GM20431 (cell line): ENCODE data around the gene HDAC7.

Source experiments
- in situ Hi-C: fragments of 300-500 bp; cut with MseI, MboI; formaldehyde crosslinking; loops from one replicate; pipeline ENCODE4 v1.15.0; 2020; ENCODE audit warnings: low sequenced_read_pairs; ENCODE audit not compliant: unreplicated experiment

HDAC7 gene

DNA sequence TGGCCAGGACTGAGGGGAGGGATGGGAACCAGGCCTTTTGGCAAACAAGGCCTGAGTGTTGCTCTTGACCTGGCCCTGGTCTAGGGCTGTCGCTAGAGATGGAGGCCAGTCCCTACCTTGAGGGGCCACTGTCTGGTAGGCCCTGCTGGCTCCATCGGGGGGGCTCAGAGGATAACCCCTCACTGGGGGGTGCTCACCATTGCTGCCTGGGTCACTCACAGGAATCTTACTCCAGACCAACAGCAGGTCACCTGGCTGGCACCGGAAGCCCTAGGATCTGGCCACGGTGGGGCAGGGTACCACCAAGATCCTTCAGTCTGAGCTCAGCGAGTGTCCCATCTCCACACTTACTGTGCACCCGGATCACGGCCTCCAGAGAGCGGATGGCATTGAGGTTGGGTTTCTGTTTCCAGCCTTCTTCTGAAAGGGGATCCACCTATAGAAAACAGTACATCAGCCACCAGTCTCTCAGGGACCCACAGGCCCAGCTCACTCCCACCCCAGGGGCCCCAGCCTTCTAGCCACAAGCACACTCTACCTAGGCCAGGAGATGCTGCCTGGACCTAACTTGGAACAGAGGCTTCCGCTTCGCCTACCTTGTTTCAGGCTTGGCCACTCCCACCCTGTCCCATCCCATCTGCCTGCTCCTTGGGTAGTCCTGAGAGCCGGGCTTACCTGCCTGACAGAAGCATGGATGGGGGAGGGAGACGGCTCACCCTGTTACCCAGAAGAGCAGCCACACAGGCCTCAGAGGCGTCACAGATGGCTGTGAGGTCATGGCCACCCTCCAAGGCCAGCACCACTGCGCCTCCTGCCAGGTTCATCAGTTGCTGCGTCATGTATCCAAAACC lies 34.4 kb downstream of the HDAC7 start:
- in situ Hi-C loops, result loop anchor here (5.0 kb wide), 1 partner anchor 57 kb away; no protein-coding TSS in a partner anchor

DNA sequence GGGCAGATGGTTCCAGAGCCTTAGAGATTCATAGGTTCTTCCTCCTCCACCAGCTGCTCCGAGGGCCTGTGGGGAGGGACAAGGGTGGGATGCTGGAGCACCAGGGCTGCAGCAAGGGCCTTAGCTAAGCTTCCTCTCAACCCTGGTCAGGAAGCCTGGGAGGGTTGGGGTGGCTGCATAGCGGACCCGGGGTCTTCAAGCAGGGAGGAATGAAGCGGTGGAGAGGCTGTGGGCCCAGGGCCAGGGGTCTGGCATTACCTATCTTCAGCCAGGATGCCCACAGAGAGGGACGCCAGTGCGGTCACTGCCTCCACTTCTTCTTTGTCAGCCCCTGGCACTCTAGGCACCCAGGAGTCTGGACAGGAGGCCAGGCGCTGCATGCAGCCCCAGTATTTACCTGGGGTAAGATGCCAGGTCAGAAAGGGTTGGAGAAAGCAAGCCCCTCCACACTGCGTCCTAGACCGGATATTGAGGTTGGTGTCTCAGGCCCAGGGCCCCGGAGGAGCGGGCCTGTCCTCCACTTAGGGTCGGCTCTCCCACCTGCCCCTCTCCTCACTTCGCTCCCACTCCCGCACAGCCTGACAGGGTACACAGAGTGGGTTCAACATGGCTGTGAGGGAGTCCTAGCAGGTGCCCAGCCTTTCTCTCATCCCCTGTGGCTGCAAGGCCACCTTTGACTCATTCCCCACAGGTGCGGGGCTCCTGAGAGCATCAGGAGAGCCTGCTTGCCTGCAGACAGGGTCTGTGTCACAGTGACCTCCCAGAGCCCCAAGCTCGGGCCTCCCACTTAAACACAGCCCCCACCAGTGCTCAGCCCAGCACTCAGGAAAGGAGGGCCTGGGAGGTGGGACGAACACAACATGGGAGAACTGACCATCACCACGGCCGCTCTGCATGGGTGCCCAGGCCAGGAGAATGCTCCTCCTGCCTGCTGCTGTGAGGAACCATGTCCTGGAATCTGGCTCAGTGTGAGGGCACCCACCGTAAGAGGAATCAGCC lies 35.6 kb downstream of the HDAC7 start:
- in situ Hi-C loops, result no loop called here

DNA sequence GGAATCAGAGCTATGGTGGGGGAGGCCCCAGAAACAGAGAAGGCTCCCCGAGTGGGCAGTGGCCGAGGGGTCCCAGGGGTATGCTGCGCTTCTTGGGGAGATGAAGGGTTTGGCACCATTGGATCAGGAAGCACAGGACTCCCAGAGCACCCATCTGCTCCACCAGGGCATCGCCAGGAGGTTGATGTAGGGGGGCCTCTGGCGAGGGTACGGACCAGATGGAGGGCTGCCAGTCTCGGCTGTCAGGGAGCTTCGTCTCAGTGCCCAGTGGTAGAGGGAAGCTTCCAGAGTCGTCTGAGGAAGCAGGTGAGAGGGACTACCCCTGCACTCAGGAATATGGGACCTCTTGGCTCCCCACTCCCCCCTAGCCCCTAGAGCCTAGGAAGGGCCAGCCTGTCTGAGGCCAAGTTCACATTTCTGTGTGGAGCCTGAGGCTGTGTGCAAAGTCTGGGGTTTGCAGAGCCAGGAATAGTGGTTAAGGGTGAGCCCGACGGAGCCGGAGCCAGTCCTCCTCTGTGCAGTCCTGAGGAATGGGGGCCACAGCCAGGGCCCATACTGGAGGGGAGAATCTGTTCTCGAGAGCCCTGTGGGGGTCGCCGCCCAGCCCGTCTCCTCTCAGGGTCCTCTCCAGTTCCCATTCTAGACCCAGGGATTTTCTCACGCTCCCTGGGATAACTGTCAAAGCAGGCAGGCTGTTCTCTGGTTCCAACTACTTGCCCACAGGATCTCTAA lies 36.5 kb downstream of the HDAC7 start:
- in situ Hi-C loops, result no loop called here

DNA sequence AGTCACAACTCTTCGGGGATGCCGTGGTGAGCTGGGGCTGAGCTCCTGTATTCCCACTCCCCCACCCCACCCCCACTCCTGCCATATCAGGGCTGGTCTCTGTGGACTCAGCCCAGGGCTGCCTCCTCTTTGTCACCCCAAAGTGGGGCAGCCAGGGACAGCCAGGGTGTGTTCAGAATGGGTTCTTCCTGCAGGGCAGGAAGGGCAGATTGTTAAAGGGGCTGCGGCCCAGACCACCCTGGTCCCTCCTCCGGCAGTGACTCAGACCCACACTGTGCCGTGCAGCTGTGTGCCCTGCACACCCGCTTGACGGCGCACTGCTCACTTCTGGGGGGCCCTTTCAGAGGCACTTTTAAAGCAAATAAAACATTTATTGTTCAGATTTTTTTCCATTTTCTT lies 37.3 kb downstream of the HDAC7 start:
- in situ Hi-C loops, result no loop called here

GRCh38 chr12:47781479-47782371 lies 38.0 kb downstream of the HDAC7 start:
- in situ Hi-C loops, result no loop called here

DNA sequence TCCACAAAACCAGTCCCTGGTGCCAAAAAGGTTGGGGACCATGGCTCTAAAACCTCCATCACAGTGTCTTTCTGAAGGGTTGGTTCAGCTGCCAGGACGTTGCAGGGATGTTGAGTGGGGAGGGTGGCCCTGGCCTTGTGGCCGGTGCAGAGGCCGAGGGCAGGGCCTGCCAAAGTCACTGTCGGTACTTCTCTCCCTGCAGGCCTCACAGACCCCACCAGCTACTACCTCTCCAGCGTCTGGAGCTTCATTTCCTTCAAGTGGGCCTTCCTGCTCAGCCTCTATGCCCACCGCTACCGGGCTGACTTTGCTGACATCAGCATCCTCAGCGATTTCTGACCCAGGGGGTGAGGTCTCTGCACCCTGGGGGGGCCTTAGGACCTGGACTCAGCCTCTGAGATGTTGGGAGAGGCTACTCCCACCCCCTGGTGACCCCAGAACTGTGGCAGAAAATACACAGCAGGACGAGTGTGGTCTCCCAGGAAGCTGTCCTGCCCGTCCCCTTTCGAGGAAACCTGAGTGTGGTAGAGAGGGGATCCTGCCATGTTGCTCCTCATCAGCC lies 39.7 kb downstream of the HDAC7 start:
- in situ Hi-C loops, result no loop called here

- in situ Hi-C loops, result no loop called here
Measured at GRCh38 chr12:47779301-47779942, 40.3 kb downstream of the HDAC7 start.

DNA sequence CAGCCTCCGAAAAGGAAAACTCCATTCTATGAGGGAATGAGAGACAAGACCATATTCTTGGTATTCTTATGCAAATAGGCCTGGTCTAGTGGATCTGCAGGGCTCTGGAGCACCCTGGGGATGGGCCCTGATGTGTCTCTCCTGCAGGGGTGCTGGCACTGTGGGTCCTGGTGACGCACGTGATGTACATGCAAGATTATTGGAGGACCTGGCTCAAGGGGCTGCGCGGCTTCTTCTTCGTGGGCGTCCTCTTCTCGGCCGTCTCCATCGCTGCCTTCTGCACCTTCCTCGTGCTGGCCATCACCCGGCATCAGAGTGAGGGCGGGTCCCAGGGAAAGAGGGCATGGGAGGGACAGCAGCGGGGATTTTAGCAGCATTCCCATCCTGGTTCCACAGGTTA lies 40.8 kb downstream of the HDAC7 start:
- in situ Hi-C loops, result no loop called here

DNA sequence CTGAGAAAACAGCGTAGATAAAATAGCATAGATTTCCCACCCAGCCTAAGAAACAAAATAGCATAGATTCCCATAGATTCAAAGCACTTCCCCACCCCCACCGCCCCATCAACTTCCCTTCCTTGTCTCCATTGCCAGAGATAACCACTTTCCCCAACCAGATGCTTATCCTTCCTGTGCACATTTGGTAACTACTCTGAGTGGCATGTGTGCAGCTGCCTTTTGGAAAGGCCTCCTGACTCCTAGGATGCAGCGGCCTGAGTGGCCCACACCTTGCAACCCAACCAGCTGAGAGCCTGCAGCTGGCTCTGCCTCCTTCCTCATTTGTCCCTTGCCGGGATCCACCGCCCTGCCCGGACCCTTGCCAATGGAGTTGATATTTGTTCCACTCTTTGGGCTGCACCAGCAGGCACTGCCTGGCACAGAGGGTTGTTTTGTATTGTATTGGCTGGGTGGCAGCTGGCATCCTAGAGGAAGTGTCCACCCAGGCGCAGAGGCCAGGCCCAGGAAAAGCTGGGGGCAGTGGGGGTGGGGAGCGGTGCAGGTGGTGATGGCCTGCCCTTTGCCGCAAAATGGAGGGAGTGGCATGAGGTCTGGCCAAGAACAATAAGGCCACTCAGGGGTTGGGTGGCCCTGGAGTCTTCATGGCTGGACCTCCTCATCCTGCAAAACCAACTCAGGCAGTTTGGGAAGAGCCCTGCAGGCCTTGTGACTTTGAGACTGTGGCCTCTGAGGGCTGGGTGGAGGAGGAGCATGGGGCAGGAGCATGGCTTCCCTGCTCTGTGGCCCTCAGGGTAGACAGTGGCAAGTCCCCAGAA lies 41.8 kb downstream of the HDAC7 start:
- in situ Hi-C loops, result no loop called here

- in situ Hi-C loops, result no loop called here
Measured at GRCh38 chr12:47777151-47777550, 42.6 kb downstream of the HDAC7 start.

DNA sequence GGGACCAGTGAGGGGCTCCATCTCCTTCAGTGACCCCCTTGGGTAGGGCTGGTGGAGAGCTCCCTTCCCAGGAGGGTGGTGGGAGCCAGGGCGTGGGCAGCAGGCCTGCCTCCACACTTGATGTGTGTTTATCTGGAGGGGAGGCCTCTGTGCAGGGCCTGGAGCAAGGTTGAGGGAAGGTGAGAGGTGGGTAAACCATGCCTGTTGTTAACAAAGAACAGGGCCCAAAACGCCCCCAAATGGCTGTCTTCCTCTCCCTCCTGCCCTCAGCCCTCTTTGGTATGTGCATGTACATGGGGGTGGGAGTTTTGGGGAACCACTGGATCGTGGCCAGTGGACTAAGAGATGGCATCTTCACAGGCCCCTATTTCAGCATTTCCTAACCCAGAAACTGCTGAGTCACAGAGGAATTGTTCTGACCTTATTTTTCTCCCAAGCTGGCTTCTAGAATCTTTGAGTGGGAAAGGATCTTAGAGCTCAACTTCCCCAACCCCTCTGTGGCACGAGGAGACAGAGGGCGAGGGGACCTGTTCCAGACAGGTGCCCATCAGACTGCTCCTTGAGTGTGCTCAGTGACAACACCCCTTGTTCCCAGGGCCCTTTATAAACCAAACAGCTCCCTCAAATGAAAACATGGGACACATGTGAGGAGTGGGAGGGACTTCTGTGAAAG lies 43.1 kb downstream of the HDAC7 start:
- in situ Hi-C loops, result no loop called here

DNA sequence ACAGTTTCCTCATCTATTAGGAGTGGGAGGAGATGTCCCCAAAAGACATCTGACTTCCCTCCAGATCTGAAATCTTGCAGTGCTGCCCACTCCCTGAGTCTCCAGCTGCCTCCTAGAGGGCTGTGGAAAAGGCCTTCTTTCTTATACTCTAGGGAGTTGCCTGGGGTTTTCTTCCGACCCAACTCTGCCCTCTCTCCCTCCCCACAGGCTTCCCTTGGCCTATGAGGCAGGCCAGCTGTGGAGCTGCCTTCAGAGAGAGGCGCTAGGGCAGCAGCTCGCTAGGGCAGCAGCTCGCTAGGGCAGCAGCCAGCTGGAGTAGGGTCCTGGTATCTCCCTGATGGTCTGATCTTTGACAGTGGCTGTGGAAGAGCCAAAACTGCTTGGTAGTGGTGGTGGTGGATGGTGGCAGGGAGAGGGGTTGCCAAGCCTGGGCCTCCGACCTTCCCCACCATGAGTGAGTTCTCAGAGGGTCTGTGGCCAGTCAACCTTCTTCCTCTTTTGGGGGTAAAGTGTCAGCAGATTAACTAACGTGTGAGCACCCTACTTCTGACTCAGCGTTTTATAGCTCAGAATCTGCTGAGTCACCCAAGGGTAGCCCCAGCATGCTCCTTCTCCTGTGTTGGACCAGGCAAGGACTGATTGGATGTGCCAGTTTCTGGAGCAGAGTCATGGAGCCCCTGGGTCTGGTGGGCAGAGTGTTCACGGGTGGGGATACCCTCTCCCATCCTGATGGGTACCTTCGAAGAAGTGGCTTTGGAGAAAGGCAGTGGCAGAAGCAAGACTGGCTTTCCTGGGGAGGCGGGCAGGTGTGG lies 44.4 kb downstream of the HDAC7 start:
- in situ Hi-C loops, result no loop called here

- in situ Hi-C loops, result no loop called here
Measured at GRCh38 chr12:47774663-47775062, 45.0 kb downstream of the HDAC7 start.

- in situ Hi-C loops, result no loop called here
Measured at GRCh38 chr12:47773858-47774580, 45.7 kb downstream of the HDAC7 start.

DNA sequence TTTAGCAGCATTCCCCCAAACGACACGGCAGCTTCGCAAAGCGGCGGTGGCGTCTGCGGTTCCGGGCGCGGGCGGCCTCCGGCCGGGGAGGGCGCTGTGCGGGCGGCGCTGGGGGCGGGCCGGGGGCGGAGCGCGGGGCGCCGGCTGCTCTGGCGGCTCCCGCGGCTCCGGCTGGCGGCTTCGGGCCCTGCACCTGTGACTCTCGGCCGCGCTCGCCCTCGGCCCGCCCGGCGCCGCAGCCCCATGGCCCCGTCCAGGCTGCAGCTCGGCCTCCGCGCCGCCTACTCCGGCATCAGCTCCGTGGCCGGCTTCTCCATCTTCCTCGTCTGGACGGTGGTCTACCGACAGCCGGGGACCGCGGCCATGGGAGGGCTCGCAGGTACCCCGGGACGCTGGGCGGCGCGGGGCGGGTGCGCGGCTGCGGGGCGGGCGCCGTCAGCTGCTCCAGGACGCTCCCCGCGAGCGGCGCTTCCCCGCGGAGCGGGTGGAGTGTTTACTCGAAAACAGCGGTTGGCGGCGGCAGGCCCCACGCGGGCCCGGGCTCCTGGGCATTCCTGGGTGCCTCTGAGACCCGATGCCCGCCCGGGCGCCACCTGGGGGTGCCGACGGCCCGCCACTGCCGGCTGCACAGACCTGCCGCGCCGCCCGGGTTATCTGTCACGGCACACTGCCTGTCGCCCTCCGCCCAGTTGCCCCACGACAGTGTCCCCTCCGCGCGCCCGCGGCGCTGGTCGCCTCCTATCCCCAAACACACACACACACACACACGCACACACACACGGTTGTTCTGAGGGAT lies 46.4 kb downstream of the HDAC7 start, which contains the start of gene SLC48A1:
SLC48A1 (plus strand) TSS at position 177 of the 796 bp plus-strand sequence; CDS start at position 244, 67 bp downstream.
- in situ Hi-C loops, result no loop called here
